Femur (tissue), 1 donor: ENCODE measurements around the gene POU2AF2.

ENCODE experiments used
- DNase-seq: peaks from one replicate; pipeline ENCODE4 v3.0.0-alpha.2; 2017

Gene POU2AF2

DNA sequence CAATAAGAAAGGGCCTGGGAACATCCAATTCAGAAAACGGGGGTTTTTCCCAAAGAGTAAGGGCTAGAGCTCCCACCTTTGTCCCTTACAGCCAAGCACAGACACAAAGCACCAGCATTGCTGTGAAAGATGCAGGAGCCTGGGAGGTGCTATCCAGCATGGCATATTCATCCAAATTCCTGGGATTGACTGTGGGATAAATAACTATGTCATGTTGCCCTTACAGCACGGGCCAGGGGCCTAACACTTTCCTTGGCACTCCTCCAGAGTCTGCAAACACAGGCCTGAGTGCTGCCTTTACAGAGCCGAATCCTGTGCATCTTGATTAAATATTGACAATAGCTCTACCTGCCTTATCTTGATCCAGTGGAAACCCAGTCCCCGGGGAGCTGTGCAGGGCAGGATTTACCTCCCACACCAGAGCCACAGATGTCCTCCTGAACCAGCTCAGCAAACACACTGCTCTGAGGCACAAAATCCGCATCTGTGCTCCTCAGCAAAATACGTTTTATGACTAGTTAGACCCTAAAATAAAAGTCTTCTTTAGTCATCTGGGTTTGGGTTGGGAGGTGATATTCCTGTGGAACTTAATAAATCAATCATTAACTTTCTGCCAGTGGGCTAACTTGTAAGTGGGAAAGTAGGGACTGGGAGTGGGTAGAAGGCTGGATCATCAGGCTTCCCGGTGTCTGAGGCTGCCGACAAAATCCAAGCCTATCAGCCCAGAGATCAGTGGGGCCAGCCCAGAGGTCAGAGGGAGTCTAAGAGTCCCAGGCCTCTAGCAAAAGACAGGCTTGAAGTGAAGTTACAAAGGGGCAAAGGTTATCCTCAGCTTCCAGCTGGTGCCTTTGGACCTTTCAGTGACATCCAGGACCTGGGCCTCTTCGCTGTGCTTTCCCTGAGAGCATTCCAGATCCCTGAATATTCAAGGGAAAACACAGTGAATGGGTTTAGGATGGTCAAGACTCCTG is 89.3 kb downstream of the POU2AF2 start:
- no peak for DNase-seq

GRCh38 chr11:111335549-111335948 is 90.0 kb downstream of the POU2AF2 start:
- DNase-seq, result no peak
